GM12878 (cell line): Measurements from ENCODE around the gene SGK2. TPM values are rescaled to one million over a fixed set of nuclear protein-coding genes. Genes with fewer than 3 reads are reported as not detected.

Experiments
- LARP7 ChIP-seq: fragments of 450-650 bp; IDR thresholded peaks from 2 replicates; pipeline ENCODE4 v1.6.1; 2017; ENCODE audit warnings: mild to moderate bottlenecking
- MTA3 ChIP-seq: IDR thresholded peaks from 2 replicates; pipeline ENCODE4 v1.6.1; 2012; ENCODE audit warnings: low read length, inconsistent platforms, borderline replicate concordance
- NFXL1 ChIP-seq: fragments of 450-650 bp; IDR thresholded peaks from 2 replicates; pipeline ENCODE4 v1.6.1; 2017; ENCODE audit warnings: antibody characterized with exemption, mild to moderate bottlenecking, borderline replicate concordance
- NR2C1 ChIP-seq: fragments of 450-650 bp; IDR thresholded peaks from 2 replicates; pipeline ENCODE4 v1.6.1; 2017; ENCODE audit warnings: antibody characterized with exemption, mild to moderate bottlenecking, moderate library complexity
- RAD21 ChIP-seq: IDR thresholded peaks from 2 replicates; pipeline ENCODE4 v1.6.1; 2011; ENCODE audit warnings: mild to moderate bottlenecking, low read depth, low read length, moderate library complexity; ENCODE audit not compliant: insufficient read depth
- ZNF622 ChIP-seq: fragments of 450-650 bp; IDR thresholded peaks from 2 replicates; pipeline ENCODE4 v1.6.1; 2017; ENCODE audit warnings: mild to moderate bottlenecking, inconsistent platforms
- polyA plus RNA-seq, 11 experiments: library from polyadenylated mRNA; depleted of rRNA in 4 of 11; unstranded in 6 of 11; stranded (reverse) in 5 of 11; fragments of >200 nt; fragmentation: Nextera tagmentation in 4 of 11; fragmentation: Illumina TruSeq in 1 of 11; extraction: Ambion mirVana in 4 of 11; extraction: Trizol in 1 of 11; gene quantifications; 1 replicate in 1 of 11; 2 replicates in 10 of 11; pipeline versions ENCODE4 v1.2.1 to v1.2.3, GENCODE V29; 2011 to 2016; ENCODE audit warnings: inconsistent platforms in 2 of 11, missing spikeins in 2 of 11, low read depth in 1 of 11
- total RNA-seq, 4 experiments: library from RNA; depleted of rRNA in 3 of 4; stranded (reverse); fragments of >200 nt in 3 of 4; fragmentation: Illumina TruSeq in 1 of 4; extraction: Trizol in 1 of 4; gene quantifications; 2 replicates each; pipeline versions ENCODE4 v1.2.1 to v1.2.3, GENCODE V29; 2013 to 2021
- TF ChIP-seq, protein P1 (sequence below): IDR thresholded peaks from 2 replicates; pipeline ENCODE4 v1.6.1; 2012; ENCODE audit warnings: improper control_type of control experiment, low read depth, low read length; ENCODE audit not compliant: insufficient replicate concordance

Gene SGK2
- total and polyA plus RNA-seq, 10 of the 15 experiments (the other 5 are each of a cell fraction or from before 2014, with no cell fraction given) = 0.04 to 0.96 (median 0.22) TPM; not detected in 3

DNA sequence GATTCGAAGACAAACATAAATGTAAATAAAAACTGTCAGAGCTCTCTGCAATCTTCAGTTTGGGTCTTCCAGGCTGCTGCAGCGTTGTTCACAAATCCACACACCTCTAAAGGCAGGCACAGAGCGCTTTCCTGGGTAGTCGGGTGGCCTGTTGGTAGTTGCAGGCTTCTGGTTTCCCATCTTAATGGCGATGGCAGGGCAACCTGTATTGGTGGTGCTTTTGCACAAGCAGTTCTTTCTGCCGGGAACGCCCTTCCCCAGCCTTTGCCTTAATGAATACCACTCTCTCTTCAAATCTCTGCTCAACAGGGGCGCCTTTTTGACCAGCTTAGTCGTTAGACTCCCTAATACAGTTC is 31.2 kb downstream of the SGK2 start (continued):
- TF ChIP-seq, protein P1, sequence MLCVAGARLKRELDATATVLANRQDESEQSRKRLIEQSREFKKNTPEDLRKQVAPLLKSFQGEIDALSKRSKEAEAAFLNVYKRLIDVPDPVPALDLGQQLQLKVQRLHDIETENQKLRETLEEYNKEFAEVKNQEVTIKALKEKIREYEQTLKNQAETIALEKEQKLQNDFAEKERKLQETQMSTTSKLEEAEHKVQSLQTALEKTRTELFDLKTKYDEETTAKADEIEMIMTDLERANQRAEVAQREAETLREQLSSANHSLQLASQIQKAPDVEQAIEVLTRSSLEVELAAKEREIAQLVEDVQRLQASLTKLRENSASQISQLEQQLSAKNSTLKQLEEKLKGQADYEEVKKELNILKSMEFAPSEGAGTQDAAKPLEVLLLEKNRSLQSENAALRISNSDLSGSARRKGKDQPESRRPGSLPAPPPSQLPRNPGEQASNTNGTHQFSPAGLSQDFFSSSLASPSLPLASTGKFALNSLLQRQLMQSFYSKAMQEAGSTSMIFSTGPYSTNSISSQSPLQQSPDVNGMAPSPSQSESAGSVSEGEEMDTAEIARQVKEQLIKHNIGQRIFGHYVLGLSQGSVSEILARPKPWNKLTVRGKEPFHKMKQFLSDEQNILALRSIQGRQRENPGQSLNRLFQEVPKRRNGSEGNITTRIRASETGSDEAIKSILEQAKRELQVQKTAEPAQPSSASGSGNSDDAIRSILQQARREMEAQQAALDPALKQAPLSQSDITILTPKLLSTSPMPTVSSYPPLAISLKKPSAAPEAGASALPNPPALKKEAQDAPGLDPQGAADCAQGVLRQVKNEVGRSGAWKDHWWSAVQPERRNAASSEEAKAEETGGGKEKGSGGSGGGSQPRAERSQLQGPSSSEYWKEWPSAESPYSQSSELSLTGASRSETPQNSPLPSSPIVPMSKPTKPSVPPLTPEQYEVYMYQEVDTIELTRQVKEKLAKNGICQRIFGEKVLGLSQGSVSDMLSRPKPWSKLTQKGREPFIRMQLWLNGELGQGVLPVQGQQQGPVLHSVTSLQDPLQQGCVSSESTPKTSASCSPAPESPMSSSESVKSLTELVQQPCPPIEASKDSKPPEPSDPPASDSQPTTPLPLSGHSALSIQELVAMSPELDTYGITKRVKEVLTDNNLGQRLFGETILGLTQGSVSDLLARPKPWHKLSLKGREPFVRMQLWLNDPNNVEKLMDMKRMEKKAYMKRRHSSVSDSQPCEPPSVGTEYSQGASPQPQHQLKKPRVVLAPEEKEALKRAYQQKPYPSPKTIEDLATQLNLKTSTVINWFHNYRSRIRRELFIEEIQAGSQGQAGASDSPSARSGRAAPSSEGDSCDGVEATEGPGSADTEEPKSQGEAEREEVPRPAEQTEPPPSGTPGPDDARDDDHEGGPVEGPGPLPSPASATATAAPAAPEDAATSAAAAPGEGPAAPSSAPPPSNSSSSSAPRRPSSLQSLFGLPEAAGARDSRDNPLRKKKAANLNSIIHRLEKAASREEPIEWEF = no peak
- TF ChIP-seq LARP7 (no peak), RAD21 (no peak), NR2C1 (no peak), MTA3 (no peak), NFXL1 (no peak), ZNF622 (no peak)
